IPS-NIHi11 (cell line): Measurements from ENCODE around the gene MAGEB16.

Experiments used
- DNase-seq: peaks from one replicate; pipeline ENCODE4 v3.0.0; 2012; ENCODE audit warnings: mixed read lengths, low spot score

MAGEB16 gene

GRCh38 chrX:35798042-35798441, at the start of gene MAGEB16:
Gene MAGEB16 (plus strand): TSS chrX:35798342. CDS start chrX:35802197, 3,855 bp downstream.
- no peak for DNase-seq

- DNase-seq, result no peak
Observed at GRCh38 chrX:35773958-35774564, 24.1 kb upstream of the MAGEB16 start.

GRCh38 chrX:35785075-35785474, 13.1 kb upstream of the MAGEB16 start:
- no peak for DNase-seq

- DNase-seq, result no peak
Observed at GRCh38 chrX:35786271-35786670, 11.9 kb upstream of the MAGEB16 start.

GRCh38 chrX:35787867-35788266, 10.3 kb upstream of the MAGEB16 start:
- no peak for DNase-seq

GRCh38 chrX:35800474-35800873, 2.3 kb downstream of the MAGEB16 start:
- DNase-seq, result no peak

GRCh38 chrX:35809781-35810180, 11.6 kb downstream of the MAGEB16 start:
- DNase-seq, result no peak

GRCh38 chrX:35819241-35819640, 21.1 kb downstream of the MAGEB16 start:
- DNase-seq, result no peak

- no peak for DNase-seq
Observed at GRCh38 chrX:35826503-35826902, 28.4 kb downstream of the MAGEB16 start.

- DNase-seq, result no peak
Observed at GRCh38 chrX:35829501-35829900, 31.4 kb downstream of the MAGEB16 start.

GRCh38 chrX:35841872-35842271, 43.7 kb downstream of the MAGEB16 start:
- DNase-seq, result no peak

- DNase-seq, result no peak
Observed at GRCh38 chrX:35842674-35843073, 44.5 kb downstream of the MAGEB16 start.

GRCh38 chrX:35847736-35848135, 49.6 kb downstream of the MAGEB16 start:
- DNase-seq, result no peak
